PC-3 (cell line): ENCODE data around the gene BIRC5.

Experiments used
- CTCF ChIP-seq: fragments of 300-600 bp; sonication (generic); conservative IDR thresholded peaks from 2 replicates; pipeline ENCODE4 v1.5.1; 2017; ENCODE audit warnings: antibody characterized with exemption, low read depth, mild to moderate bottlenecking, low read length
- EZH2 ChIP-seq: fragments of 300-600 bp; sonication (generic); IDR thresholded peaks from one replicate; pipeline ENCODE4 v1.6.1; 2017; ENCODE audit warnings: antibody characterized with exemption, mild to moderate bottlenecking, low read length; ENCODE audit not compliant: unreplicated experiment
- EZH2phosphoT487 ChIP-seq: fragments of 300-600 bp; sonication (generic); IDR thresholded peaks from 2 replicates; pipeline ENCODE4 v1.6.1; 2018; ENCODE audit warnings: mild to moderate bottlenecking, antibody characterized with exemption, low read length, borderline replicate concordance

- TF ChIP-seq CTCF (no peak), EZH2 (no peak), EZH2phosphoT487 (no peak)
Observed at GRCh38 chr17:78226759-78227454, 12.9 kb downstream of the BIRC5 start.
